GM12865 (cell line): ENCODE measurements around the gene ZNF227.
"Not testable (repeated sequence)": the region's sequence is repeated elsewhere in the genome, so short reads cannot be mapped to it uniquely, and the experiment has no call there.

Experiments used
- DNase-seq: peaks from one replicate; pipeline ENCODE4 v3.0.0; 2010; ENCODE audit warnings: low read depth
- H3K4me3 ChIP-seq: 2 replicates; pipeline ENCODE4 v1.5.1; 2011; ENCODE audit warnings: mild to moderate bottlenecking, low read depth, low read length, control low read depth
- TF ChIP-seq, protein P1 (sequence below): IDR thresholded peaks from 2 replicates; pipeline ENCODE4 v1.5.1; 2011; ENCODE audit warnings: low read length, control low read depth, low read depth, inconsistent platforms; ENCODE audit not compliant: insufficient read depth; ENCODE audit errors: missing control alignments

The ZNF227 gene

GRCh38 chr19:44236384-44236783 lies 24.1 kb downstream of the ZNF227 start:
- TF ChIP-seq, protein P1, sequence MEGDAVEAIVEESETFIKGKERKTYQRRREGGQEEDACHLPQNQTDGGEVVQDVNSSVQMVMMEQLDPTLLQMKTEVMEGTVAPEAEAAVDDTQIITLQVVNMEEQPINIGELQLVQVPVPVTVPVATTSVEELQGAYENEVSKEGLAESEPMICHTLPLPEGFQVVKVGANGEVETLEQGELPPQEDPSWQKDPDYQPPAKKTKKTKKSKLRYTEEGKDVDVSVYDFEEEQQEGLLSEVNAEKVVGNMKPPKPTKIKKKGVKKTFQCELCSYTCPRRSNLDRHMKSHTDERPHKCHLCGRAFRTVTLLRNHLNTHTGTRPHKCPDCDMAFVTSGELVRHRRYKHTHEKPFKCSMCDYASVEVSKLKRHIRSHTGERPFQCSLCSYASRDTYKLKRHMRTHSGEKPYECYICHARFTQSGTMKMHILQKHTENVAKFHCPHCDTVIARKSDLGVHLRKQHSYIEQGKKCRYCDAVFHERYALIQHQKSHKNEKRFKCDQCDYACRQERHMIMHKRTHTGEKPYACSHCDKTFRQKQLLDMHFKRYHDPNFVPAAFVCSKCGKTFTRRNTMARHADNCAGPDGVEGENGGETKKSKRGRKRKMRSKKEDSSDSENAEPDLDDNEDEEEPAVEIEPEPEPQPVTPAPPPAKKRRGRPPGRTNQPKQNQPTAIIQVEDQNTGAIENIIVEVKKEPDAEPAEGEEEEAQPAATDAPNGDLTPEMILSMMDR: no peak
- no peak for DNase-seq
- no peak overlapping the region for H3K4me3 ChIP-seq

DNA sequence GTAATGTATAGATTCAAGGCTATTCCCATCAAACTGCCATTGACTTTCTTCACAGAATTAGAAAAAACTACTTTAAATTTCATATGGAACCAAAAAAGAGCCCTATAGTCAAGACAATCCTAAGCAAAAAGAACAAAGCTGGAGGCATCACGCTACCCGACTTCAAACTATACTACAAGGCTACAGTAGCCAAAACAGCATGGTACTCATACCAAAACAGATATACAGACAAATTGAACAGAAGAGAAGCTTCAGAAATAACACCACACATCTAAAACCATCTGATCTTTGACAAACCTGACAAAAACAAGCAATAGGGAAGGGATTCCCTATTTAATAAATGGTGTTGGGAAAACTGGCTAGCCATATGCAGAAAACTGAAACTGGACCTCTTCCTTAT lies 40.0 kb downstream of the ZNF227 start:
- H3K4me3 ChIP-seq, DNase-seq: not testable (repeated sequence)

DNA sequence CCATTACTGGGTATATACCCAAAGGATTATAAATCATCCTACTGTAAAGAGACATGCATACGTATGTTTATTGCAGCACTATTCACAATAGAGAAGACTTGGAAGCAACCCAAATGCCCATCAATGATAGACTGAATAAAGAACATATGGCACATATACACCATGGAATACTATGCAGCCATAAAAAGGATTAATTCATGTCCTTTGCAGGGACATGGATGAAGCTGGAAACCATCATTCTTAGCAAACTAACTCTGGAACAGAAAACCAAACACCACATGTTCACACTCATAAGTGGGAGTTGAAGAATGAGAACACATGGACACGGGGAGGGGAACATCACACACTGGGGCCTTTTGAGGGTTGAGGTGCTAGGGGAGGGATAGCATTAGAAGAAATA lies 41.1 kb downstream of the ZNF227 start:
- not testable (repeated sequence) for DNase-seq

DNA sequence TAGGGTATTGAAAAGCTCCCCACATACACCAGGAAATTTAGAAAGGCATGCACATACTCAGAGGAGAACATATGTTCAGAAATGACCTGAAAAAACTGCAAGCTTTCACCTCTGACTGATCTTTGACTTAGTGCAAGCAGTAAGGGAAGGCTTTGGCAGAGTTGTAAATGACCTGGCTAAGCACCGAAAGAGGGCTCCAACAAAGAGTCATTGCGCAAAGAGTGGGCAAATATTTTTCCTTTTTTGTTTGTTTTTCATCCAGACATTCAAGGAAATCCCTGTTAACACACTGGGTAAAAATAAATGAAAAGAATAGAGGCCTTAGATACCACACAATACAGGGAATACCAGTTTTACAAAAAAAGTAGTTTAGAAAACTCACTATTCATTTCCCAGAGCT lies 42.2 kb downstream of the ZNF227 start:
- DNase-seq: no peak
- TF ChIP-seq, protein P1: no peak
- no peak overlapping the region for H3K4me3 ChIP-seq

More for the DNA sequence above, 41.1 kb downstream of the ZNF227 start:
- not testable (repeated sequence) for H3K4me3 ChIP-seq

GRCh38 chr19:44255705-44256411 lies 43.5 kb downstream of the ZNF227 start:
- H3K4me3 ChIP-seq: no peak overlapping the region
- TF ChIP-seq, protein P1: no peak
- DNase-seq: no peak

DNA sequence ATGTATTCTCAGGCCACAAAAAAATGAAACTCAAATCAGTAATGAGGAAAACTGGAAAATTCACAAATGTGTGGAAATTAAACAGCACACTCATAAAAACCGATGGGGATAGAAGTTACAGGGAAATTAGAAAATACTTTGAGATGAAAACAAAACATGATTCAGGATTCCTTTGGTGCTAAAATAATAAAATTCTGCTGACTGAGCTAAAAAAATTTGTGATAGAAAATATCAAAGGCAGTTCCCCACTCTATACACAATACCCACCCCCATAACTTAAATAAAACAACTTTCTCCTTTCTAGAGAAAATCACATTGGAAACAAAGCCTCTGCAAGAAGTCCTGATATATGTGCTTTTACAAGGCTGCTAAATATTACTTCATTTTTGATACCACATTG lies 45.8 kb downstream of the ZNF227 start:
- TF ChIP-seq, protein P1: no peak
- no peak overlapping the region for H3K4me3 ChIP-seq
- no peak for DNase-seq

DNA sequence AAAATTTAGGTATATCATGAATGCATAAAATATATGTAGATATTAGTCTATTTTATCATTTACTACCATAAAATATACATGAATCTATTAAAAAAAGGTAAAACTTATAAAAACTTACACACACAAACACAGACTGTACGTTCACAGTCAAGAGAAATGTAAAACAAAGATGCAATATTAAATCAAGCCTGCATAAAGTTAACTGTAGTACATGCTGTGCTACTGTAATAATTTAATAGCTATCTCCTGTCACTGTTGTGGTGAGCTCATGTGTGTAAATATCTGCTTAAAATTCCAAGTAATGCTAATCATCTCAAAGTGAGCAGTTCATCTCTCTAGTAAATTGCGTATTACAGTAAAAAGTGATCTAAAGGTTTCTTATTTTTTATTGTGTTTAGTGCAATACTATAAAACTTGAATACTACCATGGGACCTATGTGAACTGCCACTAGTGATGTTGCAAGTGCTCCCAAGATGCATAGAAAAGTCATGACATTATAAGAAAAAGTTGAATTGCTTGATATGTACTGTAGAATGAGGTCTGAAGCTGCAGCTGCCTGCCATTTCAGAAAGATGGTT lies 46.6 kb downstream of the ZNF227 start:
- no peak overlapping the region; the same call in 1 of the 2 replicates for H3K4me3 ChIP-seq

DNA sequence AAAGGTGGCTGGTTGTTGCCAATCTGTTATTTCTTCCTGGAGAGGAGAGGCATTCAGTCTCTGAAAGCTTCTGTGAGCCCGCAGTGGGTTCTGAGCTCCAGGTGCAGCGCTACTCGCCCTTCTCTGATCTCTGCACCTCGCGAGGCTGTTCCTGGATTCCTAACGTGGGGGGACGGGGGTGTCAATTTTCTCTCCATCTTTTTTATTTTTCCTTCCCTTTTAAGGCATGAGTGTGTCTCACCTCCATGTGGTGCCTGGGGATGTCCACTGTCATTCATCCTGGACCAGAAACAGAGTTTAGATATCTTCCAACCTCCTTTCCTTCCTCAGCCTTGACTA lies 48.0 kb downstream of the ZNF227 start:
- TF ChIP-seq, protein P1: no peak
- peak overlapping the region; percentile 48 for H3K4me3 ChIP-seq
- DNase-seq: no peak

More for the DNA sequence above, 46.6 kb downstream of the ZNF227 start:
- TF ChIP-seq, protein P1: no peak
- no peak for DNase-seq
